Panc1 (cell line): ENCODE data around the gene KRTAP3-1.

Source experiments
- POLR2AphosphoS5 ChIP-seq: IDR thresholded peaks from 2 replicates; pipeline ENCODE4 v1.6.1; 2012; ENCODE audit warnings: mild to moderate bottlenecking, low read depth, low read length, moderate library complexity
- TF ChIP-seq, protein P1 (sequence below): fragments of 450-650 bp; IDR thresholded peaks from 2 replicates; pipeline ENCODE4 v1.5.1; 2017; ENCODE audit warnings: mild to moderate bottlenecking

DNA sequence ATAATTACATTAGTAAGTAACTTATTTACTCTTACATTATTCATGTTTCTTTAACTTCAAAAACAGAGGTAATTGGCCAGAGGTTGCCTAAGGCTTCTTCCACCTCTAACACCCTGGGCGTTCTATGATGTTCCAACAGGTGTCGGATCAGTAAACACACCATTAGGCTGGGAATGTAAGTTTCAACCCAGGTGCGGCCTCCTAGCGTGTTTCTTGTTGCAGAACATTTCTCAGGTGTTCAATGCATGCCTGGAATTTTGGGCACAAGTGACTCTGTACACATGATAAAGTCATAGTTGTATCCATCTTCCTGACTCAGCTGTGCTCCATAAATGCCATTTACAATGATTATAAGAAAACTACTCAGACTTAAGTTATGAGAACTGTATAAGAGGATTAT, 45.1 kb upstream of the KRTAP3-1 start:
- TF ChIP-seq, protein P1, sequence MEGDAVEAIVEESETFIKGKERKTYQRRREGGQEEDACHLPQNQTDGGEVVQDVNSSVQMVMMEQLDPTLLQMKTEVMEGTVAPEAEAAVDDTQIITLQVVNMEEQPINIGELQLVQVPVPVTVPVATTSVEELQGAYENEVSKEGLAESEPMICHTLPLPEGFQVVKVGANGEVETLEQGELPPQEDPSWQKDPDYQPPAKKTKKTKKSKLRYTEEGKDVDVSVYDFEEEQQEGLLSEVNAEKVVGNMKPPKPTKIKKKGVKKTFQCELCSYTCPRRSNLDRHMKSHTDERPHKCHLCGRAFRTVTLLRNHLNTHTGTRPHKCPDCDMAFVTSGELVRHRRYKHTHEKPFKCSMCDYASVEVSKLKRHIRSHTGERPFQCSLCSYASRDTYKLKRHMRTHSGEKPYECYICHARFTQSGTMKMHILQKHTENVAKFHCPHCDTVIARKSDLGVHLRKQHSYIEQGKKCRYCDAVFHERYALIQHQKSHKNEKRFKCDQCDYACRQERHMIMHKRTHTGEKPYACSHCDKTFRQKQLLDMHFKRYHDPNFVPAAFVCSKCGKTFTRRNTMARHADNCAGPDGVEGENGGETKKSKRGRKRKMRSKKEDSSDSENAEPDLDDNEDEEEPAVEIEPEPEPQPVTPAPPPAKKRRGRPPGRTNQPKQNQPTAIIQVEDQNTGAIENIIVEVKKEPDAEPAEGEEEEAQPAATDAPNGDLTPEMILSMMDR: no peak
- TF ChIP-seq POLR2AphosphoS5: no peak
